ENCODE data around the gene SLC25A44.
"Not testable (repeated sequence)": the region's sequence is repeated elsewhere in the genome, so short reads cannot be mapped to it uniquely, and the experiment has no call there.

Gene SLC25A44

DNA sequence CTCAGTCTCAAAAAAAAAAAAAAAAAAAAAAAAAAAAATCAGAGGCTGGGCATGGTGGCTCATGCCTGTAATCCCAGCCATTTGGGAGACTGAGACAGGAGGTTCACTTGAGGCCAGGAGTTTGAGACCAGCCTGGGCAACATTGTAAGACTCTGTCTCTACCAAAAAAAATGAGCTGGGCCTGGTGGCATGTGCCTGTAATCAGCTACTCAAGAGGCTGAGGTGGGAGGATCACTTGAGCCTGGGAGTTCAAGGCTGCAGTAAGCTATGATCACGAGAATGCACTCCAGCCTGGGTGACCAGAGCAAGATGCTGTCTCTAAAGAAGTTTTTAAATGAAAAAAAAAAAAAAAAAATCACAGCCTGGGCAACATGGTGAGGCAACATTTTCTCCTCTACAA, 30.2 kb upstream of the SLC25A44 start:
- DNase-seq (ENCODE audit: low read depth): no peak

DNA sequence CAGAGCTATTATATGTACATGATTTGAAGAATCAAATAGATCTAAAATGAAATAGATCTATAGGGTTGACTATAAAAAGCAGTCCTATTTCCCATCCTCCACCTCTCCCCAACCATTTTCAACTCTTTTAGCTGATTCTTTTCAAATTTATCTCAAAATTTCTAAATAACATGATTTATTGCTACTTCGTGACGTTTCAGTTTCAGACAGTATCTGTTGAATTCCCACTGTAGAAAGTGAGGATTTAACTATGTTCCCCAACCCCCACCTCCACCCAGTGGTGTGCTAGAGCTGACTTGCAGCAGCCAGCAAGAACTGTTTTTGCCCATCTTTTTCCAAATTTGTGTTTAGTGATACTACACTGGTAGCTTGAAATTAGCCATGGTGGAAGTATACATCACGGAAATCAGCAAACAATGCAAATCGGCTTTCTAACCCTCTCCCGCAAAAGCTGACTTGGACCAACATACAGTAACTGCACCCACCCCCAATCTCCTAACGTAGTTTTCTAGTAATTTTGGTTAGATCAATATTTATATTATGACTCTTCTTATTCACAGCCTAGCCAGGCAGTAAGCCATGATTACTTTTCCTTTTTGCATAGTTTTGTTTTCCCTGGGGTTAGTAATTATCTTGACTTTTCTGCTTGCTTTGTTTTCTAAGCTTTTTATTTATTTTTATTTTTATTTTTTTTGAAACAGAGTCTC, 29.6 kb upstream of the SLC25A44 start:
- no peak for DNase-seq (ENCODE audit: low read depth)

DNA sequence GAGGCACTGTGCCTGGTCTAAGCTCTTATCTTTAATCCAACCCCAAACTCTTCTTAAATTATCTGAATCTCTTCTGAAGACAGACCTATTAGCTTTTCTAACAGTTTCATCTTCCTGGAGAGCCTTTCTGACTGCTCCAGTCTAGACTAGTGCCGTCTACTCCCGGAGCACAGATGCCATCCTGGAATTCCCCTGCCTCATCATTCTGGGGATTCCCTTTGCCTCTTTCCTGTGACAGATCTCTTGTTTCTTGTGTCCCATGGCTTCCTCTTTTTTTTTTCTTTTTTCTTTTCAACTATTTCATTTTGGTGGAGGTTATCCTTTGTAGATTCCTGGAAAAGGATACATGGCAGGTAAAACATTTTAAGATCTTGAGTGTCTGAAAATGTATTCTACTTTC, 28.8 kb upstream of the SLC25A44 start:
- DNase-seq (ENCODE audit: low read depth): no peak

DNA sequence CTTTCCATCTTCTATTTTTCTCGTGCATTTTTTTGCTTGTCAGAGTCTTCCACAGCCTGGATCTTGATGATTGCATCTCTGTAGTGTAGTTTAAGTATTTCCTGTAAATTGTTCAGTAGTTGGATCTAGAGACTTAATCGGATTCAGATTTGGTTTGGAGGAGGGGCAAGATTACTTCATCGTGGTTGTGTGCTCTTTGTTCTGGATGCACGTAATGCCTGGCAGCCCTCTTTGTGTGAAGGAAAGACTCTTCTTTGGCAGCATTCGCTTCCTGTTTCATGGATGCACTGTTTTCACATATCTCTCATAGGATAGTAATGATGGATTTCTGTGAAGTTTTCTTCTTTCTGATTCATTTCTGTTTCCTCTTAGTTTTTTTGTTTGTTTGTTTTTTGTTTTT, 26.4 kb upstream of the SLC25A44 start:
- no peak for DNase-seq (ENCODE audit: low read depth)

DNA sequence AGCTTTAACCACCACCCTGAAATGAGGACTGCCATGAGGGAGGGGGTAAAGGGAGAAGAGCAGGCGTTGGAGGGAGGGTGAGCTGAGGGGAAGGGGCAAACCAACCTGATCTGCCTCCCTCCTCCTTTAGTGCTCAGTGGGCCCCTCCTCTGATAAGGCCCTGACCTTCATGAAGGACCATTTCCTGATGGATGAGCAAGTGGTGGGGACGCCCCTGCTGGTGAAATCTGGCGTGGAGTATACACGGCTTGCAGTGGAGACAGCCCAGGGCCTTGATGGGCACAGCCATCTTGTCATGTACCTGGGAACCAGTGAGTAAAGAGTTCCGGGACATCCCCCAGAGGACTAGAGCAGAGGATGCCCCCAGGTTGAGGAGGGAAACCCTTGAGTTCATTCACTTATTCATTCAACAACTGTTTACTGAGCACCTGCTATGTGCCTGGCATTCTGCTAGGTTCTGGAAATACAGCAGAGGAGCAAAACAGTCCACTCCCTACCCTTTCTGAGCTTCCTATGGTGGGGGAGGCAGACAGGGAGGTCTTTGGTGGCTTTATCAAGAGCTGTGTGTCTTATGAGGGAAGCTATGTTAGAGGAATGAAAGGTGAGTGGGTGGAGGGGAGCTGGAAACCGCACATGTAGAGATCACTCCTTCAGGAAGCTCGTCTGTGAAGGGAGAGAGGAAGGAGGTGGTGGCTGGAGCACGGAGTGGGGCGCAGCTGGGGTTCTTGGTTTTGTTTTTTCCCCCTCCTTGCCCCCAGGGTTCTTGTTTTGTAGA, 21.0 kb upstream of the SLC25A44 start:
- DNase-seq (ENCODE audit: low read depth): no peak

DNA sequence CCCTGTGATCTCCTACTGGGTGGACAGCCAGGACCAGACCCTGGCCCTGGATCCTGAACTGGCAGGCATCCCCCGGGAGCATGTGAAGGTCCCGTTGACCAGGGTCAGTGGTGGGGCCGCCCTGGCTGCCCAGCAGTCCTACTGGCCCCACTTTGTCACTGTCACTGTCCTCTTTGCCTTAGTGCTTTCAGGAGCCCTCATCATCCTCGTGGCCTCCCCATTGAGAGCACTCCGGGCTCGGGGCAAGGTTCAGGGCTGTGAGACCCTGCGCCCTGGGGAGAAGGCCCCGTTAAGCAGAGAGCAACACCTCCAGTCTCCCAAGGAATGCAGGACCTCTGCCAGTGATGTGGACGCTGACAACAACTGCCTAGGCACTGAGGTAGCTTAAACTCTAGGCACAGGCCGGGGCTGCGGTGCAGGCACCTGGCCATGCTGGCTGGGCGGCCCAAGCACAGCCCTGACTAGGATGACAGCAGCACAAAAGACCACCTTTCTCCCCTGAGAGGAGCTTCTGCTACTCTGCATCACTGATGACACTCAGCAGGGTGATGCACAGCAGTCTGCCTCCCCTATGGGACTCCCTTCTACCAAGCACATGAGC, 17.2 kb upstream of the SLC25A44 start:
- no peak for DNase-seq (ENCODE audit: low read depth)

DNA sequence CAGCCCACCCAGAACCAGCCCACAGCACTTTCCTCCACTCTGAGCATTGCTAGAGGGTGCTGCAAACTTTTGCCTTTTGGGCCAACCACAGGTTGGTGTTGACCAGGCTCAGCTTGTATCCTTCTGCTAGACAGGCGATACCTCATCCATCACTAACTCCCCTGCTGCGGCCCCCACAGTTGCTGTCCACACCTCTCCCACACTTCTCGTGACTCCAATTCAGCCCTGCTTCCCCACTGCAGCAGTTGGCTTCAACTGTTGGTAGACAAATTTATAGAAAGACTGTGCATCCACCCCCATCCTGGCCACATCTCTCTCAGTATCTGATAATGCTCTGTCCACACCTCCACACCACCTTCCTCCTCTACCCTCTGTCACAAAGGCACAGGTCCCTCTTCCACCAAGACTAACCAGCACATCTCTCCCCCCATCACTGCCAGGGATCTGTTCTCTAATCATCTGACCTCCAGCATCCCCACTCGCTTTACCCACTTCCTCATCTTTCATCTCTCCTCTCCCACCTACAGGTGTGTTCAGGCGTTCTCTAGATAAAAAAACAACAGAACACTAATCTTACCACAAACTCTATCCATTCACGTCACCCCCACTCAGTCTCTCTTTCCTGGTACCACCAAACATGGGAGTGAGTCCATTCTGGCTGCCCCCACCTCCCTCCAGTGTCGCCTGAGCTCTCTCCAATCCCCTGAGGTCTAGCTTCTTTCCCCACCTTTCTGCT, 15.8 kb upstream of the SLC25A44 start:
- no peak for DNase-seq (ENCODE audit: low read depth)

DNA sequence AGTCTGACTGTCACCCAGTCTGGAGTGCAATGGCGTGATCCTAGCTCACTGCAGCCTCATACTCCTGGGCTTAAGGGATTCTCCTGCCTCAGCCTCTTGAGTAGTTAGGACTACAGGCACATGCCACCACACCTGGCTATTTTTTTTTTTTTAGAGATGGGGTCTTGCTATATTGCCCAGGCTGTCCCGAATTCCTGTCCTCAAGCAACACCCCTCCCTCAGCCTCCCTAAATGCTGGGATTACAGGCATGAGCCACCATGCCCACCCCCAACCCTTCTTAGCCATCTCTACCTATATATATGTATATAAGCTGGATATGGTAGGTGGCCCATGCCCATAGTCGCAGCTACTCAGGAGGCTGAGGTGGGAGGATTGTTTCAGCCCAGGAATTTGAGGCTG, 13.4 kb upstream of the SLC25A44 start:
- DNase-seq (ENCODE audit: low read depth): no peak

DNA sequence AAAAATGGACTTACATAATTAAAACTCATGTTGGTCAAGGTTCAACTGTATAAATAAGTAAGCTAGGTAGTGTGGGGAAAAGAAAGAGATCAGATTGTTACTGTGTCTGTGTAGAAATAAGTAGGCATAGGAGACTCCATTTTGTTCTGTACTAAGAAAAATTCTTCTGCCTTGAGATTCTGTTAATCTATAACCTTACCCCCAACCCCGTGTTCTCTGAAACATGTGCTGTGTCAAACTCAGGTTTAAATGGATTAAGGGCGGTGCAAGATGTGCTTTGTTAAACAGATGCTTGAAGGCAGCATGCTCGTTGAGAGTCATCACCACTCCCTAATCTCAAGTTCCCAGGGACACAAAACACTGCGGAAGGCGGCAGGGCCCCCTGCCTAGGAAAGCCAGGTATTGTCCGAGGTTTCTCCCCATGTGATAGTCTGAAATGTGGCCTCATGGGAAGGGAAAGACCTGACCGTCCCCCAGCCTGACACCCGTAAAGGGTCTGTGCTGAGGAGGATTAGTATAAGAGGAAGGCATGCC, 12.4 kb upstream of the SLC25A44 start:
- DNase-seq (ENCODE audit: low read depth): not testable (repeated sequence)

DNA sequence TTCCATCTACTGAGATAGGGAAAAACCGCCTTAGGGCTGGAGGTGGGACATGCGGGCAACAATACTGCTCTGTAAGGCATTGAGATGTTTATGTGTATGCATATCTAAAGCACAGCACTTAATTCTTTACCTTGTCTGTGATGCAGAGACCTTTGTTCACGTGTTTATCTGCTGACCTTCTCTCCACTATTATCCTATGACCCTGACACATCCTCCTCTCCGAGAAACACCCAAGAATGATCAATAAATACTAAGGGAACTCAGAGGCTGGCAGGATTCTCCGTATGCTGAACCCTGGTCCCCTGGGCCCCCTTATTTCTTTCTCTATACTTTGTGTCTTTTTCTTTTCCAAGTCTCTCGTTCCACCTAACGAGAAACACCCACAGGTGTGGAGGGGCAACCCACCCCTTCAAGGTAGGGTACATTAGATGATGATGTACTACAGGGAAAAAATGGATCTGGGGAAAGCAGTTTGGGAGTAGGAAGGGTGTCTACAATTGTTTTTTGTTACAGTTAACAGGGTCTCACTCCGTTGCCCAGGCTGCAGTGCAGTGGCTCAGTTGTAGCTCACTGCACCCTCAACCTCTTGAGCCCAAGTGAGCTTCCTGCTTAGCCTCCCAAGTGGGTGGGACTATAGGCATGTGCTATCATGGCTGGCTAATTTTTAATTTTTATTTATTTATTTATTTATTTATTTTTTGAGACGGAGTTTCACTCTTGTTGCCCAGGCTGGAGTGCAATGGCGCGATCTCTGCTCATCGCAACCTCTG, 11.7 kb upstream of the SLC25A44 start:
- DNase-seq (ENCODE audit: low read depth): not testable (repeated sequence)

DNA sequence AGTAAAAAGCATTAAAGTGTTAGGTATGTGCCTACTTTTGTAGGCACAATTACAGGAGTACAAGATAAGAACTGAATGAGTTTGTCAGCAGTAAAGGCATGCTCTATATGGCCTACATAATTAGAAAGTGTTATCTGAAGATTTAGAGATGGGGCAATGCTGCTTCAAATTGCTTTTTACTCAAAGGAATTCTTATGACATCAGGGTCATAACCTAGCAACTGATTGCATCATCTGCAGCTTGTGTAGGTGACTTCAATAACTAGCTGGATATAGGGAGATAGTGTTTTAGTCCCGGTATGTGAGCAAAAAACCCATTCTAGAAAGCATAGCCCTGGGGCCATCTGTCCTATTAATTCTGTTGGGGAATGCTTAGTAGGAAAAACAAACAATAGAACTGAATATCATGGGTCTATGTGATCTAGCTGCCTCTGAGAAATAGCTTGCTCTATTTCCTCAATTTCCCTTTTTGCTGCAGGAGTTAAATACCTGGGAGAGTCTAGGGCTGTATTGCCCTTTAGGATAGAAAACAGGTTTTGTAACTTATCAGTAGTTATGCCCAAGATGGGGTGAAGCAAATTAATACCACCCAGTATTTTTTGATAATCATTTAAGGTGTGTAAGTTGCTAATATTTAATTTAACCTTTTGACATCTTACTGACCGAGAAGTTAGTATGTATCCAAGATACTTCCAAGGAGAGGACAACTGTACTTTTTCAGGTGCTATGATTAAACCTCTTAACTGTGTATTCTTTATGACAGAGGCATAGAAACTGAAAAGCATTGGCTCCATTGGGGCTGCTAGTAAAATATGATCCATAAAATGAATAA, 7.3 kb upstream of the SLC25A44 start:
- not testable (repeated sequence) for DNase-seq (ENCODE audit: low read depth)

DNA sequence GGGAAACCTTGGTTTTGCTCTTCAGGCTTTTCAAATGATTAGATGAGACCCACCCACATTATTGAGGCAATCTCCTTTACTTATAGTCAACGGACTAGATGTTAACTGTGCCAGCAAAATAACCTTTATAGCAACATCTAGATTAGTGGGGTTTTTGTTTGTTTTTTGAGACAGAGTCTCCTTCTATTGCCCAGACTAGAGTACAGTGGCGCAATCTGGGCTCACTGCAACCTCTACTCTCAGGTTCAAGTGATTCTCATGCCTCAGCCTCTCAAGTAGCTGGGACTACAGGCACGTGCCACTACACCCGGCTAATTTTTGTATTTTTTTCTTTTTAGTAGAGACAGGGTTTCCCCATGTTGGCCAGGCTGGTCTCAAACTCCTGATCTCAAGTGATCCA, 3.6 kb upstream of the SLC25A44 start:
- not testable (repeated sequence) for DNase-seq (ENCODE audit: low read depth)

DNA sequence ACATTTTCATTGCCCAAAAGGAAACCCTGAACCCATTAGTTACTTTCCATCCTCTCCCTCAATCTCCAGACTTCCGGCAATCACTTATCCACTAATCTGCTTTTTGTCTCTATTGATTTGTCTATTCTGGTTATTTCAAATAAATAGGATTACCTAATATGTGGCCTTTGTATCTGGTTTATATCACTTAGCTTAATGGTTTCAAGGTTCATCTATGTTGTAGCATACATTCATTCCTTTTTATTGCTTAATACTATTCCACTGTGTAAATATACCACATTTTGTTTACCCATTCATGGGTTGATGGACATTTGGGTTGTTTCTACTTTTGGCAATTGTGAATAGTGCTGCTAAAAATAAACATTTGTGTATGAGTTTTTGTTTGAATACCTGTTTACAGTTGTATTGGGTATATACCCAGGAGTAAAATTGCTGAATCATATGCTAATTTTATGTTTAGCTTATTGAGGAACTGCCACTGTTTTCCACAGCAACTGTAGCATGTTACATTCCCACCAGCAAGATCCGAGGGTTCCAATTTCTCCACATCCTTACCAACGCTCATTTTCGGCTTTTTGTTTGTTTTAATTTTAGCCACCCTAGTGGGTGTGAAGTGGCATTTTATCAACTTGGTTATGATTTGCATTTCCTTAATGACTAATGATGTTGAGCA, 2.5 kb upstream of the SLC25A44 start:
- no peak for DNase-seq (ENCODE audit: low read depth)

DNA sequence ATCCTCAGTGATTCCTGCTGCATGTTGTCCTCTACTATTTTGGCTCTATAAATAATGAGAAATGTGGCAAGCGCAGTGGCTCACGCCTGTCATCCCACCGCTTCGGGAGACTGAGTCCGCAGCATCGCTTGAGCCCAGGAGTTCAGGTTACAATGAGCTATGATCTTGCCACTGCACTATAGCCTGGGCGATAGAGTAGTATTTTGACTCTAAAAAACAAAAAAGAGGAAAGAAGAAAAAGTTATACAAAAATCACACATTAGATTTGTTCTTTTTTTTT, 756 bp upstream of the SLC25A44 start:
- DNase-seq (ENCODE audit: low read depth): no peak

DNA sequence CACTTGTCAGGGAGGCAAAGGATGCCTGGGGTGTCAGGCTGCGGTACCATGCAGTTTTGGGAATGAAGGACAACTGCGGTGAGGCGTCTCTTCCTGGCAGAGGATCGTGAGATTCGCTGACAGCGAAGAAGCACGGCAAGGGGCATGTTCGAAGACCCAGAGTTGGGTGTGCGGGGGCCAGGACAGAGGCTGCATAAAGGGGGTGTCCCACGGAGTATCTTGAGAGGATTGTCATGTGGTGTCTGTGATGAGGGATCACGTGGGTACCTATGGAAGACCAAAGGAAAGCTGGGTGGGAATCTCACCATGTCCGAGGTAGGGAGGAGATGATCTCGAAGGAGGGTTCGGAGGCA, 372 bp downstream of the SLC25A44 start:
- DNase-seq (ENCODE audit: low read depth): no peak

DNA sequence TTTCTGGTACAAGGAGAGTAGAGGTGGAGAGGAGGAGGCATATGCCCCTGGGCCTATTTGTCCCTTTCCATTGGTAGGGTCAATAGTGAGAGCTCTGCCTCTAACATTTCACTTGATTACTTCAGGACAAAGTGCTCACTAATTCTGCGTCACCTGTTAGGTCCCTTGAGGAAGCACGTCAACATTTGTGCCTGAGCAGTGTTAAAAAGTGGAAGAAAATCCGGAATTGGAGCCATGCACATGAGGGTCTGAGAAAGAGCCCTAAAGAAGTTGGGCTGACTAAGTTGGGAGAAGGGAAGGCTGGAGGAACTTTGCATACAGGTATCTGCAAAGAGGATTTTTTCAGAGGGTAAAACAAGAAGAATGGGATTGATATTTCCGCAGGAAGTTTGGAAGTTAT, 1.9 kb downstream of the SLC25A44 start:
- no peak for DNase-seq (ENCODE audit: low read depth)

DNA sequence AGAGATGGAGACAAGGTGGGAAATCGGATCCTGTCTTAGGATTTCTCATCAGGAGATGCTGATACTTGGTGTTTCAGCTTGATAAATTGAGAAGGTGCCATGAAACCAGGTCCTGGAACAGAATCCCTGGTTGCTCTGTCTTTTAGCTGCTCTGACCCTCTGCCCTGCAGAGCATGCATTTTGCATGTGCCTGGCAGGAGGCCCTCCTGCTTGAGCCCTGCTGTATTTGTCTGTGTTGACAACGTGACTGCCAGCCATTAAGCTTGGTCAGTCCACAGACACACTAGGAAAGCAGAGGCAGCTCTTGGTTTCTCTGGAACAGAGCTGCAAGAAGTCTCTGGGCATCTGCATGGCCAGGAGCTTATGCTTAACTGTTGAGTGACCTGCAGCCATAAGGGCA, 2.5 kb downstream of the SLC25A44 start:
- DNase-seq (ENCODE audit: low read depth): no peak

DNA sequence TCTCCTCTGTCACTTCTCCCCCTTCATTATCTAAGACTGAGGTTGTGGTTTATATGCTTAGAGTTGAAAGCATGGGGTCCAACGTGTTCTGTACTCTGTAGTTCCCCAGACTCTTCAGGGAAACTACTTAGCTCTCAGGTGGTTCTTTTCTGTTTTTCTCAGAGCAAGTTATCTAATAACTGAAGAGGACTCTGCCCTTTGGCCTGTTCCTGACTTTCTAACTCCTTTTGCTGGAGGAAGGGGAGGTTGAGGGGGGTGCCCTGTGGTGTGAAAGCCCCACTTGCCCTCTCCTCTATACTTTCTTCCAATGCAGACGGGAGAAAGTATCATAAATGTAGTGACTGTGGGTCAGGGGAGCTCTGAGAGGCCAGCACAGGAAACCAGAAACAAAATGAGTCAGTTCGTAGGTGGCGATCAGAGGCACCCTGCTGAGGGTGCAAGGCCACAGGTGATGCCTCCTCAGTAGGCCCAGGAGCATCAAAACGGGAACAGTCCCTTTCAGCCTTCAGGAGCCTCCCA, 5.0 kb downstream of the SLC25A44 start:
- no peak for DNase-seq (ENCODE audit: low read depth)

DNA sequence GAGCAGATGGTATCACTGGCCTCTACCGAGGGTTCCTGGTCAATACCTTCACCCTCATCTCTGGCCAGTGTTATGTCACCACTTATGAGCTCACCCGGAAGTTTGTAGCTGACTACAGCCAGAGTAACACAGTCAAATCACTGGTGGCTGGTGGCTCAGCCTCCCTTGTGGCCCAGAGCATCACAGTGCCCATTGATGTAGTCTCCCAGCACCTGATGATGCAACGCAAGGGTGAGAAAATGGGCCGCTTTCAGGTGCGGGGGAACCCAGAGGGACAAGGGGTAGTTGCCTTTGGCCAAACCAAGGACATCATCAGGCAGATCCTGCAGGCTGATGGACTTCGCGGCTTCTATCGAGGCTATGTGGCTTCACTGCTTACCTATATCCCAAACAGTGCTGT, 6.1 kb downstream of the SLC25A44 start:
- DNase-seq (ENCODE audit: low read depth): no peak

DNA sequence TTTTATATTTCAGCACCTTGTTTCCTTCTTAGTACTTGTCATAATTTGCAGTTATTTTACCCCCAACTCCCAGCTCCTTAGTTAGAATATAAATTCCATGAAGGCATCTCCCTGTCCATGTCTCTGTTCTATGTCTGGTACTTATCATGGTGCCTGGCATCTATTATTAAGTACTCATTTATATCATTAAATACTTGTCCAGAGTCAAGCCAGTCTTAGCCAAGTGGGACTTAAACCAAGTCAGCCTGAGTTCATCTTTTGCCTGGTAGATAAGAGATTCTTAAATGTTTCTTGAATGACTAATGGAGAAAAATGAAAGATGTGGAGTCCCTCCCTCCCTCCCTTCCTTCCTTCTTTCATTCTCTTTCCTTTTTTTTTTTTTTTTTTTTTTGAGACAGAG, 9.4 kb downstream of the SLC25A44 start:
- DNase-seq (ENCODE audit: low read depth): no peak
